NCI-H526 (cell line): ENCODE measurements around the gene PLA2G2A.

Experiments
- DNase-seq, 2 experiments: peaks; one replicate each; lab custom pipeline; 2025; lab: John Stamatoyannopoulos, UW

The PLA2G2A gene

DNA sequence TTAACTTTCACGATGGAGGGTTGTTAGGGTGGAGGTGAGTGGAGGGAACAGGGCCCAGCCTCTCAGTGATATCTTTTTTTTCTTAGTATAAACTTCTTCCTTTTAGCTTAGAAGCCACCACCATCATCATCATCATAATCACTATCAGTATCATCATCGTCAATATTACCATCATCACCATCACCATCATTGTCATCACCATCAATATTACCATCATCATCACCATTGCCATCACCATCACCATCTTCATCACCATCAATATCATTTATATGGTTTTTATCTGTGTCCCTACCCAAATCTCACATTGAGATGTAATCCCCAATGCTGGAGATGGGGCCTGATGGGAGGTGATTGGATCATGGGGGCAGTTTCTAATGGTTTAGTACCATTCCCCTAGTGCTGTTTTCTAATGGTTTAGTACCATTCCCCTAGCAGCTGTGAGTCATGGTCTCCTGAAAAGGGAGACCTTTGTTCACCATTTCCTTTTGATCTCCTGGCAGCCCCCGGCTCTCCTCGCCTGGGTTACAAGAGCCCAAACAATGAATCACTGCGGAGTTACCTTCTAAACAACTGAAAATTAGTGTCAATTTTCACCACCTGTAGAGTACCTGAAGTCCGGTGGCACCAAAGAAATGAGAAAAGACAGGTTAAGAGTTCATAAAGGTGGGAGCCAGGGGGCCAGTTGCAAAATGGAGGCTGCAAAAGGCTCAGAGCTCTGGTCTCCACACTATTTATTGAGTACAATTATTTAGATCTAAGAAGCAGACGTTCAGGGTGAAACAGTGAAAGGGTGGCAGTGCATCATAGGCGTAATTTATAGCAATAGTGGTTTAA lies 52.9 kb downstream of the PLA2G2A start:
- no peak for DNase-seq
